ENCODE measurements around the gene ABCB11.

Gene ABCB11

GRCh38 chr2:169035887-169036286 is 4.8 kb upstream of the ABCB11 start:
- no peak for DNase-seq (ENCODE audit: extremely low spot score)
- ChIA-PET CTCF (no interaction called here), POLR2A (no interaction called here)
- TF ChIP-seq NFRKB (IDR thresholded peaks at IDR 0.05) (no peak), ELF4 (IDR thresholded peaks at IDR 0.05) (no peak), FOXK2 (IDR thresholded peaks at IDR 0.05) (no peak)

- no peak for DNase-seq (ENCODE audit: extremely low spot score)
- ChIA-PET CTCF (no interaction called here), POLR2A (no interaction called here)
- TF ChIP-seq BHLHE40 (IDR thresholded peaks at IDR 0.05; ENCODE audit: borderline replicate concordance) (no peak), FOXK2 (IDR thresholded peaks at IDR 0.05) (no peak), ELF4 (IDR thresholded peaks at IDR 0.05) (no peak), PKNOX1 (IDR thresholded peaks at IDR 0.05) (no peak), SUZ12 (IDR thresholded peaks at IDR 0.05) (no peak), LEF1 (IDR thresholded peaks at IDR 0.05; ENCODE audit: borderline replicate concordance) (no peak), FOXA1 (IDR thresholded peaks at IDR 0.05) (no peak), L3MBTL2 (conservative IDR thresholded peaks at IDR 0.05) (no peak), CTBP1 (IDR thresholded peaks at IDR 0.05; ENCODE audit: borderline replicate concordance) (no peak), FOXM1 (IDR thresholded peaks at IDR 0.05; ENCODE audit: borderline replicate concordance) (no peak), SP1 (IDR thresholded peaks at IDR 0.05) (no peak), ZNF384 (IDR thresholded peaks at IDR 0.05) (no peak)
Measured at GRCh38 chr2:169034984-169035544, 3.9 kb upstream of the ABCB11 start.

- ChIA-PET CTCF (no interaction called here), POLR2A (no interaction called here)
- DNase-seq (ENCODE audit: extremely low spot score) = no peak
- TF ChIP-seq SUZ12 (IDR thresholded peaks at IDR 0.05) = no peak
- TF ChIP-seq PKNOX1 (IDR thresholded peaks at IDR 0.05) = no peak
- no peak for TF ChIP-seq LEF1 (IDR thresholded peaks at IDR 0.05; ENCODE audit: borderline replicate concordance)
- no peak for TF ChIP-seq SP1 (IDR thresholded peaks at IDR 0.05)
- TF ChIP-seq FOXK2 (IDR thresholded peaks at IDR 0.05) = no peak
- no peak for TF ChIP-seq CTBP1 (IDR thresholded peaks at IDR 0.05; ENCODE audit: borderline replicate concordance)
- no peak for TF ChIP-seq FOXM1 (IDR thresholded peaks at IDR 0.05; ENCODE audit: borderline replicate concordance)
- no peak for TF ChIP-seq BHLHE40 (IDR thresholded peaks at IDR 0.05; ENCODE audit: borderline replicate concordance)
- no peak for TF ChIP-seq ELF4 (IDR thresholded peaks at IDR 0.05)
- TF ChIP-seq FOXA1 (IDR thresholded peaks at IDR 0.05) = no peak
- TF ChIP-seq ZNF384 (IDR thresholded peaks at IDR 0.05) = no peak
Measured at GRCh38 chr2:169034256-169034655, 3.1 kb upstream of the ABCB11 start.

- TF ChIP-seq FOXK2 (IDR thresholded peaks at IDR 0.05) = no peak
- no peak for TF ChIP-seq TARDBP (IDR thresholded peaks at IDR 0.05)
- no peak for TF ChIP-seq ARNT (IDR thresholded peaks at IDR 0.05)
- TF ChIP-seq SUZ12 (IDR thresholded peaks at IDR 0.05) = no peak
- TF ChIP-seq CTBP1 (IDR thresholded peaks at IDR 0.05; ENCODE audit: borderline replicate concordance) = no peak
- TF ChIP-seq L3MBTL2 (conservative IDR thresholded peaks at IDR 0.05) = no peak
- no peak for TF ChIP-seq NFRKB (IDR thresholded peaks at IDR 0.05)
- no peak for TF ChIP-seq FOXA1 (IDR thresholded peaks at IDR 0.05)
- no peak for TF ChIP-seq SP1 (IDR thresholded peaks at IDR 0.05)
- no peak for TF ChIP-seq ELF4 (IDR thresholded peaks at IDR 0.05)
- no peak for TF ChIP-seq PKNOX1 (IDR thresholded peaks at IDR 0.05)
- TF ChIP-seq FOXM1 (IDR thresholded peaks at IDR 0.05; ENCODE audit: borderline replicate concordance) = no peak
- no peak for TF ChIP-seq LEF1 (IDR thresholded peaks at IDR 0.05; ENCODE audit: borderline replicate concordance)
- TF ChIP-seq ZNF384 (IDR thresholded peaks at IDR 0.05) = no peak
- TF ChIP-seq HDGF (IDR thresholded peaks at IDR 0.05; ENCODE audit: borderline replicate concordance) = no peak
- no peak for TF ChIP-seq BHLHE40 (IDR thresholded peaks at IDR 0.05; ENCODE audit: borderline replicate concordance)
- DNase-seq (ENCODE audit: extremely low spot score) = no peak
- CTCF ChIA-PET = no interaction called here
- POLR2A ChIA-PET = no interaction called here
Measured at GRCh38 chr2:169029341-169029740, 1.8 kb downstream of the ABCB11 start.

- no peak for TF ChIP-seq SP1 (IDR thresholded peaks at IDR 0.05)
- no peak for TF ChIP-seq FOXA1 (IDR thresholded peaks at IDR 0.05)
- no peak for TF ChIP-seq ARNT (IDR thresholded peaks at IDR 0.05)
- TF ChIP-seq NFRKB (IDR thresholded peaks at IDR 0.05) = no peak
- TF ChIP-seq ZNF384 (IDR thresholded peaks at IDR 0.05) = no peak
- no peak for TF ChIP-seq FOXM1 (IDR thresholded peaks at IDR 0.05; ENCODE audit: borderline replicate concordance)
- no peak for TF ChIP-seq BHLHE40 (IDR thresholded peaks at IDR 0.05; ENCODE audit: borderline replicate concordance)
- TF ChIP-seq SUZ12 (IDR thresholded peaks at IDR 0.05) = no peak
- no peak for TF ChIP-seq FOXK2 (IDR thresholded peaks at IDR 0.05)
- no peak for TF ChIP-seq L3MBTL2 (conservative IDR thresholded peaks at IDR 0.05)
- TF ChIP-seq TARDBP (IDR thresholded peaks at IDR 0.05) = no peak
- TF ChIP-seq LEF1 (IDR thresholded peaks at IDR 0.05; ENCODE audit: borderline replicate concordance) = no peak
- ChIA-PET POLR2A (no interaction called here), CTCF (no interaction called here)
- DNase-seq (ENCODE audit: extremely low spot score) = no peak
Measured at GRCh38 chr2:169027234-169027633, 3.9 kb downstream of the ABCB11 start.

- ChIA-PET POLR2A (no interaction called here), CTCF (no interaction called here)
- DNase-seq (ENCODE audit: extremely low spot score) = no peak
- TF ChIP-seq SUZ12 (IDR thresholded peaks at IDR 0.05) = no peak
- no peak for TF ChIP-seq CTBP1 (IDR thresholded peaks at IDR 0.05; ENCODE audit: borderline replicate concordance)
- no peak for TF ChIP-seq NFRKB (IDR thresholded peaks at IDR 0.05)
- TF ChIP-seq ZNF384 (IDR thresholded peaks at IDR 0.05) = no peak
- no peak for TF ChIP-seq HDGF (IDR thresholded peaks at IDR 0.05; ENCODE audit: borderline replicate concordance)
- TF ChIP-seq TARDBP (IDR thresholded peaks at IDR 0.05) = no peak
- no peak for TF ChIP-seq LEF1 (IDR thresholded peaks at IDR 0.05; ENCODE audit: borderline replicate concordance)
- no peak for TF ChIP-seq BHLHE40 (IDR thresholded peaks at IDR 0.05; ENCODE audit: borderline replicate concordance)
- TF ChIP-seq L3MBTL2 (conservative IDR thresholded peaks at IDR 0.05) = no peak
- no peak for TF ChIP-seq ARNT (IDR thresholded peaks at IDR 0.05)
- TF ChIP-seq FOXK2 (IDR thresholded peaks at IDR 0.05) = no peak
- TF ChIP-seq SP1 (IDR thresholded peaks at IDR 0.05) = no peak
- TF ChIP-seq FOXA1 (IDR thresholded peaks at IDR 0.05) = no peak
- no peak for TF ChIP-seq PKNOX1 (IDR thresholded peaks at IDR 0.05)
Measured at GRCh38 chr2:169026056-169026455, 5.1 kb downstream of the ABCB11 start.

All from HEK293T (cell line).